ENCODE measurements around the gene USP35.

Gene USP35

GRCh38 chr11:78197816-78198215 lies 9.1 kb downstream of the USP35 start:
- no peak for DNase-seq

- DNase-seq, result no peak
Observed at GRCh38 chr11:78199015-78199652, 10.4 kb downstream of the USP35 start.

- DNase-seq, result no peak
Observed at GRCh38 chr11:78199653-78200015, 10.9 kb downstream of the USP35 start.

- DNase-seq, result no peak
Observed at GRCh38 chr11:78200061-78200460, 11.3 kb downstream of the USP35 start.

- no peak for DNase-seq
Observed at GRCh38 chr11:78200553-78200952, 11.8 kb downstream of the USP35 start.

GRCh38 chr11:78201096-78201818 lies 12.5 kb downstream of the USP35 start:
- DNase-seq, result no peak

- no peak for DNase-seq
Observed at GRCh38 chr11:78202733-78203167, 14.0 kb downstream of the USP35 start.

- no peak for DNase-seq
Observed at GRCh38 chr11:78203184-78203583, 14.5 kb downstream of the USP35 start.

GRCh38 chr11:78205256-78205655 lies 16.5 kb downstream of the USP35 start:
- no peak for DNase-seq

- DNase-seq, result no peak
Observed at GRCh38 chr11:78205691-78206090, 17.0 kb downstream of the USP35 start.

GRCh38 chr11:78207532-78208256 lies 19.0 kb downstream of the USP35 start:
- no peak for DNase-seq

- DNase-seq, result no peak
Observed at GRCh38 chr11:78208257-78209165, 19.8 kb downstream of the USP35 start.

GRCh38 chr11:78209478-78209877 lies 20.8 kb downstream of the USP35 start:
- no peak for DNase-seq

GRCh38 chr11:78210000-78210608 lies 21.4 kb downstream of the USP35 start:
- no peak for DNase-seq

- no peak for DNase-seq
Observed at GRCh38 chr11:78211565-78211964, 22.8 kb downstream of the USP35 start.

- peak; percentile 31 for DNase-seq
Observed at GRCh38 chr11:78212586-78213371, 24.1 kb downstream of the USP35 start.

- no peak for DNase-seq
Observed at GRCh38 chr11:78213526-78214330, 25.0 kb downstream of the USP35 start.

- no peak for DNase-seq
Observed at GRCh38 chr11:78214331-78215194, 25.8 kb downstream of the USP35 start.

- DNase-seq, result no peak
Observed at GRCh38 chr11:78216021-78216420, 27.3 kb downstream of the USP35 start.
